ENCODE data around the gene RYR1. TPM values are rescaled to one million over a fixed set of nuclear protein-coding genes. Genes with fewer than 3 reads are reported as not detected.

Gene RYR1
- total RNA-seq, 1 donor from 2014 or later = 7.4 TPM

- DNase-seq (ENCODE audit: low read depth) = no peak
- H3K4me3 ChIP-seq (ENCODE audit: low read depth, low read length) = no peak overlapping the region
- FAIRE-seq = no peak
- H3K27me3 ChIP-seq (ENCODE audit: control insufficient read depth, insufficient read depth, low read length) = no peaks in the 10 kb centered on the region
- H3K36me3 ChIP-seq (ENCODE audit: control insufficient read depth, insufficient read depth, low read length) = no peaks in the 10 kb centered on the region
- TF ChIP-seq CTCF (IDR thresholded peaks at IDR 0.05; ENCODE audit: insufficient read depth, low read length, severe bottlenecking) = no peak
These were observed 49.0 kb downstream of the RYR1 start for GRCh38 chr19:38482496-38482895.

- no peaks in the 10 kb centered on the region for H3K27me3 ChIP-seq (ENCODE audit: control insufficient read depth, insufficient read depth, low read length)
- DNase-seq (ENCODE audit: low read depth) (no peak), FAIRE-seq (no peak)
- no peak overlapping the region for H3K4me3 ChIP-seq (ENCODE audit: low read depth, low read length)
- no peak for TF ChIP-seq CTCF (IDR thresholded peaks at IDR 0.05; ENCODE audit: insufficient read depth, low read length, severe bottlenecking)
- H3K36me3 ChIP-seq (ENCODE audit: control insufficient read depth, insufficient read depth, low read length) = no peaks in the 10 kb centered on the region
These were observed 49.6 kb downstream of the RYR1 start for GRCh38 chr19:38483016-38483630.

GRCh38 chr19:38484747-38485146, 51.3 kb downstream of the RYR1 start:
- no peaks in the 10 kb centered on the region for H3K36me3 ChIP-seq (ENCODE audit: control insufficient read depth, insufficient read depth, low read length)
- no peak for TF ChIP-seq CTCF (IDR thresholded peaks at IDR 0.05; ENCODE audit: insufficient read depth, low read length, severe bottlenecking)
- FAIRE-seq = no peak
- H3K27me3 ChIP-seq (ENCODE audit: control insufficient read depth, insufficient read depth, low read length) = no peaks in the 10 kb centered on the region
- no peak for DNase-seq (ENCODE audit: low read depth)
- no peak overlapping the region for H3K4me3 ChIP-seq (ENCODE audit: low read depth, low read length)

- FAIRE-seq (no peak), DNase-seq (ENCODE audit: low read depth) (no peak)
- TF ChIP-seq CTCF (IDR thresholded peaks at IDR 0.05; ENCODE audit: insufficient read depth, low read length, severe bottlenecking) = no peak
- Histone ChIP-seq H3K27me3 (ENCODE audit: control insufficient read depth, insufficient read depth, low read length) (no peaks in the 10 kb centered on the region), H3K36me3 (ENCODE audit: control insufficient read depth, insufficient read depth, low read length) (no peaks in the 10 kb centered on the region), H3K4me3 (ENCODE audit: low read depth, low read length) (no peak overlapping the region)
These were observed 52.2 kb downstream of the RYR1 start for GRCh38 chr19:38485541-38486285.

GRCh38 chr19:38486731-38487336, 53.3 kb downstream of the RYR1 start:
- Histone ChIP-seq H3K4me3 (ENCODE audit: low read depth, low read length) (no peak overlapping the region), H3K36me3 (ENCODE audit: control insufficient read depth, insufficient read depth, low read length) (no peaks in the 10 kb centered on the region), H3K27me3 (ENCODE audit: control insufficient read depth, insufficient read depth, low read length) (no peaks in the 10 kb centered on the region)
- TF ChIP-seq CTCF (IDR thresholded peaks at IDR 0.05; ENCODE audit: insufficient read depth, low read length, severe bottlenecking) = no peak
- FAIRE-seq = no peak
- no peak for DNase-seq (ENCODE audit: low read depth)

Data from bronchial epithelial cell (primary cell).